Suprapubic skin (tissue), 4 donors: Measurements from ENCODE around the gene ATXN1.

ENCODE experiments used
- CTCF ChIP-seq, 2 donors: fragments of 200-600 bp in 1 of 2; fragments of 450-650 bp in 1 of 2; sonication (generic) in 1 of 2; IDR thresholded peaks; one replicate each; pipeline ENCODE4 v1.5.1; 2016 to 2019; ENCODE audit warnings: antibody characterized with exemption in 2 of 2, mild to moderate bottlenecking in 1 of 2, moderate library complexity in 1 of 2
- EP300 ChIP-seq: sonication (generic); formaldehyde crosslinking; IDR thresholded peaks from one replicate; pipeline ENCODE4 v1.6.1; 2017; ENCODE audit warnings: antibody characterized with exemption
- POLR2A ChIP-seq, 2 donors: fragments of 450-650 bp; IDR thresholded peaks; one replicate each; pipeline ENCODE4 v1.6.1; 2017; ENCODE audit warnings: antibody characterized with exemption in 2 of 2, mild to moderate bottlenecking in 2 of 2, moderate library complexity in 2 of 2
- POLR2AphosphoS5 ChIP-seq, 3 donors: sonication (generic); formaldehyde crosslinking; IDR thresholded peaks; one replicate each; pipeline ENCODE4 v1.6.1; 2017; ENCODE audit warnings: antibody characterized with exemption in 3 of 3

- TF ChIP-seq CTCF (IDR thresholded peaks at IDR 0.05): peak; percentile 63 to 67
- TF ChIP-seq POLR2AphosphoS5 (IDR thresholded peaks at IDR 0.05): no peak
- TF ChIP-seq EP300: no peak
- no peak for TF ChIP-seq POLR2A (IDR thresholded peaks at IDR 0.05)
Observed at GRCh38 chr6:16762550-16763477, 1.6 kb upstream of the ATXN1 start.
